Activated T-helper 1 cell treated with anti-CD3 and anti-CD28 coated beads, Interleukin-12 subunit alpha, Interleukin-12 subunit beta, Interleukin-2, Interleukin-4 antibody, amounts not matched to agents 30 ng/mL and 10 ng/mL and 1 ng/mL, durations not matched to agents 14 hours and 24 hours and 36 hours (primary cell): ENCODE results near the gene TPO. TPM values are rescaled to one million over a fixed set of nuclear protein-coding genes. Genes with fewer than 3 reads are reported as not detected.

Source experiments
- DNase-seq: peaks from one replicate; pipeline ENCODE4 v3.0.0; 2021; ENCODE audit warnings: low spot score
- H3K27ac Mint-ChIP-seq: one replicate; pipeline ENCODE4 v1.8.0; 2021; ENCODE audit warnings: mild to moderate bottlenecking, mixed read lengths
- H3K27me3 Mint-ChIP-seq: one replicate; pipeline ENCODE4 v1.8.0; 2022; ENCODE audit warnings: mild to moderate bottlenecking, moderate library complexity, mixed read lengths; ENCODE audit not compliant: insufficient read depth
- H3K36me3 Mint-ChIP-seq: one replicate; pipeline ENCODE4 v1.8.0; 2021; ENCODE audit warnings: low read depth, mixed read lengths
- H3K4me1 Mint-ChIP-seq: one replicate; pipeline ENCODE4 v1.8.0; 2021; ENCODE audit warnings: low read depth, mixed read lengths
- H3K4me3 Mint-ChIP-seq: one replicate; pipeline ENCODE4 v1.8.0; 2021; ENCODE audit warnings: mild to moderate bottlenecking, moderate library complexity, mixed read lengths
- H3K9me3 Mint-ChIP-seq: one replicate; pipeline ENCODE4 v1.8.0; 2021; ENCODE audit warnings: mixed read lengths
- intact Hi-C: fragments of 100-400 bp; cut with micrococcal nuclease; formaldehyde crosslinking; loops from one replicate; pipeline ENCODE4 v1.15.1; 2024
- total RNA-seq: library from RNA; stranded (reverse); gene quantifications from 2 replicates; pipeline ENCODE4 v1.2.3, GENCODE V29; 2022

The TPO gene
- total RNA-seq, 1 donor from 2014 or later, result not detected

DNA sequence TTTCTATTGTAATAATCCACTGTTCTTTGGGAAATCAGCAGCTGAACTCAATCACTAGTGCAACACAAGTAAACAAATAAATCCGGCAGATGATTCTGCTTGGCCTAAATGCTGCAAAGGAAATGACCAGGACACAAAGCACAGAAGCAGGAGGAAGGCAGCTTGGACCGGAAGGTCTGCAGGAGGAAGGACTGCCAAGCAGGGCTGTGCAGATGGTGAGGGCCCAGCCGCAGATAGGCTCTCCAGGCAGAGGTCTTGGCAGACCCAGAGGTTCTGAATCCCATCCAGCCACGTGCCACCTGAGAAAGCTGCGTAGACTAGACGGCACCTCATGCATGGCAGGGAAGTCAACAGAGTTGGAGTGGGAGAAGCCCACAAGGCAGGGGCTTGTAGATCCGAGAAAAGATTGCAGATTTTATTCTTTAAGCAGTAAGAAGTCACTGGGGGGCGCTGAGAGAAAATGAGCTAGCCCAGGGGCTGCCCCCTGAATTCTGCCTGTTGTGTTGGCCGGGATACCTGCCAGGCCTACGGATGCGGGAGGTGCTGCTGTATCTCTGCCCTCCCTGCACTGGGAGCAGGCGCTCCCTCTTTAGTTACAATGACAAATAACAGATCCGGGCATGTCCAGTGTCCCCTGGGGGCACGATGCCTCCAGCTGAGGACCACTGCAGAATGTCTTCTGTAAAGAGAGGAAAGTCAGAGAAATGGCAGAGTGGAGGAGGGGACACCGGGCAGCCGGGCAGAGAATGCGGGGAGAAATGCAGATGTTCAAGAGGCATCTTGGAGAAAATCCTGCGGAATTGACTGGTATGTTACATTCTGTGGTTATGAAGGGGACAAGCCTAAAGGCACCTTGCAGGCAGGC lies 177.6 kb downstream of the TPO start:
- H3K9me3 Mint-ChIP-seq, result no peaks in the 10 kb centered on the region
- no peak overlapping the region for H3K4me3 Mint-ChIP-seq
- H3K4me1 Mint-ChIP-seq, result no peaks in the 10 kb centered on the region
- no peak overlapping the region for H3K27ac Mint-ChIP-seq
- H3K36me3 Mint-ChIP-seq, result no peaks in the 10 kb centered on the region
- intact Hi-C loops, result no loop called here
- H3K27me3 Mint-ChIP-seq, result no peaks in the 10 kb centered on the region
- no peak for DNase-seq

DNA sequence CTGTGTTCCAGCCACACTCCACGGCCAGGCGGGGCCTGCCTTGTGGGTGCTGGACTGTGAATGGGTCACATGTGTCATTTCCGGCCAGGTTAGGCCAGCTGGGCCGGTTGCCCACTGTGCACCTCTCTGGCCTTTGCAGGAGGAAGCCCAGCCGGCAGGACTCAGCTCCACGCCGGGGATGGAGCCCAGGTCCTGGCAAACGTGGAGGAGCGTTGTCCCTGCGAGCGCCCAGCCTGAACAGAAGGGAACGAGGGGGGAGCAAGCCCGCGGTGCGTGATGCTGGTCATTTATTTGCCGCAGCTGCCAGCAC lies 178.2 kb downstream of the TPO start:
- Mint-ChIP-seq H3K36me3 (no peaks in the 10 kb centered on the region), H3K4me1 (no peaks in the 10 kb centered on the region), H3K4me3 (no peak overlapping the region), H3K27ac (no peak overlapping the region), H3K27me3 (no peaks in the 10 kb centered on the region), H3K9me3 (no peaks in the 10 kb centered on the region)
- intact Hi-C loops, result no loop called here
- no peak for DNase-seq
